DMS153 treated with DMSO at 0.1 percent for 48 hours (cell line): ENCODE measurements around the gene PAQR7.

Source experiments
- DNase-seq: peaks from one replicate; lab custom pipeline; 2025; ENCODE audit not compliant: unreplicated experiment; lab: John Stamatoyannopoulos, UW

PAQR7 gene

GRCh38 chr1:25875154-25875855 lies at the start of gene PAQR7:
Gene PAQR7, minus strand, starts transcription at chr1:25875708. Its CDS starts 11,869 bp downstream, at chr1:25863839.
- peak; percentile 70 for DNase-seq

GRCh38 chr1:25924454-25924853 lies 48.9 kb upstream of the PAQR7 start:
- DNase-seq: no peak

GRCh38 chr1:25922971-25923552 lies 47.6 kb upstream of the PAQR7 start:
- DNase-seq: peak; percentile 47

GRCh38 chr1:25922056-25922970 lies 46.8 kb upstream of the PAQR7 start:
- peak; percentile 81 for DNase-seq

- no peak for DNase-seq
Measured at GRCh38 chr1:25918615-25919014, 43.1 kb upstream of the PAQR7 start.

- DNase-seq: no peak
Measured at GRCh38 chr1:25917996-25918395, 42.5 kb upstream of the PAQR7 start.

- DNase-seq: no peak
Measured at GRCh38 chr1:25916460-25916859, 41.0 kb upstream of the PAQR7 start.

- DNase-seq: no peak
Measured at GRCh38 chr1:25914074-25914995, 38.8 kb upstream of the PAQR7 start.

GRCh38 chr1:25913206-25913605 lies 37.7 kb upstream of the PAQR7 start:
- no peak for DNase-seq

- DNase-seq: no peak
Measured at GRCh38 chr1:25912076-25912831, 36.7 kb upstream of the PAQR7 start.

- no peak for DNase-seq
Measured at GRCh38 chr1:25911162-25911561, 35.7 kb upstream of the PAQR7 start.

- no peak for DNase-seq
Measured at GRCh38 chr1:25909040-25909439, 33.5 kb upstream of the PAQR7 start.

GRCh38 chr1:25908161-25908560 lies 32.7 kb upstream of the PAQR7 start:
- DNase-seq: no peak

- peak; percentile 57 for DNase-seq
Measured at GRCh38 chr1:25907601-25908000, 32.1 kb upstream of the PAQR7 start.

GRCh38 chr1:25906644-25907300 lies 31.3 kb upstream of the PAQR7 start:
- peak; percentile 70 for DNase-seq

GRCh38 chr1:25905680-25906643 lies 30.5 kb upstream of the PAQR7 start, which contains the start of gene STMN1:
Gene STMN1, minus strand, starts transcription at chr1:25906419. Its CDS starts 1,743 bp downstream, at chr1:25904676.
- DNase-seq: peak; percentile 96

GRCh38 chr1:25904943-25905679 lies 29.6 kb upstream of the PAQR7 start:
- peak; percentile 92 for DNase-seq
